Gastroesophageal sphincter (tissue), 3 donors: ENCODE measurements around the gene CRYBG3.
"Not testable (repeated sequence)": the region's sequence is repeated elsewhere in the genome, so short reads cannot be mapped to it uniquely, and the experiment has no call there.

Experiments
- EP300 ChIP-seq: sonication (generic); formaldehyde crosslinking; IDR thresholded peaks from one replicate; pipeline ENCODE4 v1.6.1; 2017; ENCODE audit warnings: antibody characterized with exemption, mild to moderate bottlenecking
- POLR2A ChIP-seq, 2 donors: fragments of 450-650 bp; IDR thresholded peaks; one replicate each; pipeline ENCODE4 v1.6.1; 2017; ENCODE audit warnings: antibody characterized with exemption in 2 of 2, mild to moderate bottlenecking in 2 of 2, moderate library complexity in 1 of 2
- POLR2AphosphoS5 ChIP-seq: sonication (generic); formaldehyde crosslinking; IDR thresholded peaks from one replicate; pipeline ENCODE4 v1.6.1; 2017; ENCODE audit warnings: antibody characterized with exemption
- TF ChIP-seq, protein P1 (sequence below), 4 experiments: fragments of 200-600 bp in 2 of 4; fragments of 450-650 bp in 2 of 4; sonication (generic) in 1 of 4; IDR thresholded peaks; one replicate each; pipeline ENCODE4 v1.5.1; 2017 to 2019; ENCODE audit warnings: antibody characterized with exemption in 4 of 4, mild to moderate bottlenecking in 2 of 4, moderate library complexity in 2 of 4

- TF ChIP-seq, protein P1, sequence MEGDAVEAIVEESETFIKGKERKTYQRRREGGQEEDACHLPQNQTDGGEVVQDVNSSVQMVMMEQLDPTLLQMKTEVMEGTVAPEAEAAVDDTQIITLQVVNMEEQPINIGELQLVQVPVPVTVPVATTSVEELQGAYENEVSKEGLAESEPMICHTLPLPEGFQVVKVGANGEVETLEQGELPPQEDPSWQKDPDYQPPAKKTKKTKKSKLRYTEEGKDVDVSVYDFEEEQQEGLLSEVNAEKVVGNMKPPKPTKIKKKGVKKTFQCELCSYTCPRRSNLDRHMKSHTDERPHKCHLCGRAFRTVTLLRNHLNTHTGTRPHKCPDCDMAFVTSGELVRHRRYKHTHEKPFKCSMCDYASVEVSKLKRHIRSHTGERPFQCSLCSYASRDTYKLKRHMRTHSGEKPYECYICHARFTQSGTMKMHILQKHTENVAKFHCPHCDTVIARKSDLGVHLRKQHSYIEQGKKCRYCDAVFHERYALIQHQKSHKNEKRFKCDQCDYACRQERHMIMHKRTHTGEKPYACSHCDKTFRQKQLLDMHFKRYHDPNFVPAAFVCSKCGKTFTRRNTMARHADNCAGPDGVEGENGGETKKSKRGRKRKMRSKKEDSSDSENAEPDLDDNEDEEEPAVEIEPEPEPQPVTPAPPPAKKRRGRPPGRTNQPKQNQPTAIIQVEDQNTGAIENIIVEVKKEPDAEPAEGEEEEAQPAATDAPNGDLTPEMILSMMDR (IDR thresholded peaks at IDR 0.05) = not testable (repeated sequence)
- not testable (repeated sequence) for TF ChIP-seq POLR2A (IDR thresholded peaks at IDR 0.05); POLR2AphosphoS5; EP300
These were observed 88.0 kb downstream of the CRYBG3 start for GRCh38 chr3:97909830-97910229.
